Loucy (cell line): ENCODE data around the gene RHCG.

Experiments used
- EZH2phosphoT487 ChIP-seq: fragments of 200-600 bp; IDR thresholded peaks from 2 replicates; pipeline ENCODE4 v1.6.1; 2018; ENCODE audit warnings: antibody characterized with exemption, mild to moderate bottlenecking, moderate library complexity, borderline replicate concordance
- TF ChIP-seq, protein P1 (sequence below): fragments of 200-600 bp; sonication (generic); conservative IDR thresholded peaks from 2 replicates; pipeline ENCODE4 v1.5.1; 2014; ENCODE audit warnings: mild to moderate bottlenecking, antibody characterized with exemption, low read length

DNA sequence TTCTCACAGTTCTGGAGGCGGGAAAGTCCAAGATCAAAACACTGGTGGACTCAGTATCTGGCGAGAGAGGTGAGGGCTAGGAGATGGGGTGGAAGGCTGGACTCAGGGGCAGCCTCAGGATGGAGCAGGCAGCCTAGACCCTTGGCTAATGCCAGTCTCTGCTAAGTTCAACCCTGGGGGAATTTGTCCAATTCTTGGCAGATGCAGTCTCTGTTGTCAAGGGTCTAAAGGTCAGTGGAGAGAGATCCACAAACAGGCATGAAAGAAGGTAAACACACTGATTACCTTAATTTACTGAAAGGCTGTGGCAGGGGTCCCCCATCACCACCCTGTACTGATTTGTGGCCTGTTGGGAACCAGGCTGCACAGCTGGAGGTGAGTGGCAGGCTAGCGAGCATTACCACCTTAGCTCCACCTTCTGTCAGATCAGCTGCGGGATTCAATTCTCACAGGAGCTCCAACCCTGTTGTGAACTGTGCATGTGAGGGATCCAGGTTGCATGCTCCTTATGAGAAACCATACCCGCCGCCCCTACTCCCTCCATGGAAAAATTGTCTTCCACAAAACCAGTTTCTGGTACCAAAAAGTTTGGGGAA lies 32.5 kb upstream of the RHCG start:
- TF ChIP-seq, protein P1, sequence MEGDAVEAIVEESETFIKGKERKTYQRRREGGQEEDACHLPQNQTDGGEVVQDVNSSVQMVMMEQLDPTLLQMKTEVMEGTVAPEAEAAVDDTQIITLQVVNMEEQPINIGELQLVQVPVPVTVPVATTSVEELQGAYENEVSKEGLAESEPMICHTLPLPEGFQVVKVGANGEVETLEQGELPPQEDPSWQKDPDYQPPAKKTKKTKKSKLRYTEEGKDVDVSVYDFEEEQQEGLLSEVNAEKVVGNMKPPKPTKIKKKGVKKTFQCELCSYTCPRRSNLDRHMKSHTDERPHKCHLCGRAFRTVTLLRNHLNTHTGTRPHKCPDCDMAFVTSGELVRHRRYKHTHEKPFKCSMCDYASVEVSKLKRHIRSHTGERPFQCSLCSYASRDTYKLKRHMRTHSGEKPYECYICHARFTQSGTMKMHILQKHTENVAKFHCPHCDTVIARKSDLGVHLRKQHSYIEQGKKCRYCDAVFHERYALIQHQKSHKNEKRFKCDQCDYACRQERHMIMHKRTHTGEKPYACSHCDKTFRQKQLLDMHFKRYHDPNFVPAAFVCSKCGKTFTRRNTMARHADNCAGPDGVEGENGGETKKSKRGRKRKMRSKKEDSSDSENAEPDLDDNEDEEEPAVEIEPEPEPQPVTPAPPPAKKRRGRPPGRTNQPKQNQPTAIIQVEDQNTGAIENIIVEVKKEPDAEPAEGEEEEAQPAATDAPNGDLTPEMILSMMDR: no peak
- TF ChIP-seq EZH2phosphoT487: no peak
